HUES48 (cell line): Measurements from ENCODE around the gene CD84.
"Not testable (repeated sequence)": the region's sequence is repeated elsewhere in the genome, so short reads cannot be mapped to it uniquely, and the experiment has no call there.

ENCODE experiments used
- H3K27ac ChIP-seq: one replicate; pipeline ENCODE4 v1.7.0; 2013; ENCODE audit warnings: low read depth, low read length, inconsistent platforms
- H3K27me3 ChIP-seq: 2 replicates; pipeline ENCODE4 v1.6.1; 2013; ENCODE audit warnings: mild to moderate bottlenecking, low read length; ENCODE audit not compliant: control insufficient read depth, insufficient read depth
- H3K36me3 ChIP-seq: 2 replicates; pipeline ENCODE4 v1.6.1; 2013; ENCODE audit warnings: low read length; ENCODE audit not compliant: control insufficient read depth, insufficient read depth
- H3K4me1 ChIP-seq: 2 replicates; pipeline ENCODE4 v1.6.1; 2013; ENCODE audit warnings: mild to moderate bottlenecking, low read length; ENCODE audit not compliant: control insufficient read depth, insufficient read depth
- H3K4me3 ChIP-seq: 2 replicates; pipeline ENCODE4 v1.5.1; 2013; ENCODE audit warnings: mild to moderate bottlenecking, low read depth, low read length
- H3K9ac ChIP-seq: 2 replicates; pipeline ENCODE4 v1.6.1; 2013; ENCODE audit warnings: mild to moderate bottlenecking, low read depth, low read length, moderate library complexity
- H3K9me3 ChIP-seq: 2 replicates; pipeline ENCODE4 v1.6.1; 2013; ENCODE audit warnings: low read length; ENCODE audit not compliant: control insufficient read depth, insufficient read depth

Gene CD84

GRCh38 chr1:160522622-160523345 lies 56.5 kb downstream of the CD84 start, which contains the start of gene SLAMF6:
SLAMF6 (minus strand) TSS chr1:160523255; CDS start chr1:160523192, 63 bp downstream.
- H3K9ac ChIP-seq = no peak within 1 kb of the TSS
- no peaks in the 10 kb centered on the region for H3K36me3 ChIP-seq
- H3K4me3 ChIP-seq = no peak within 1 kb of the TSS
- no peaks in the 10 kb centered on the region for H3K9me3 ChIP-seq
- no peak within 1 kb of the TSS for H3K27ac ChIP-seq
- no peaks in the 10 kb centered on the region for H3K27me3 ChIP-seq
- H3K4me1 ChIP-seq = peaks cover 29% of the 10 kb centered on the region

- Histone ChIP-seq H3K4me3 (no peak overlapping the region), H3K27me3 (no peaks in the 10 kb centered on the region), H3K9me3 (no peaks in the 10 kb centered on the region), H3K36me3 (no peaks in the 10 kb centered on the region), H3K9ac (no peak overlapping the region), H3K4me1 (peaks cover 29% of the 10 kb centered on the region), H3K27ac (no peak overlapping the region)
These were observed 57.2 kb downstream of the CD84 start for GRCh38 chr1:160522136-160522535.

DNA sequence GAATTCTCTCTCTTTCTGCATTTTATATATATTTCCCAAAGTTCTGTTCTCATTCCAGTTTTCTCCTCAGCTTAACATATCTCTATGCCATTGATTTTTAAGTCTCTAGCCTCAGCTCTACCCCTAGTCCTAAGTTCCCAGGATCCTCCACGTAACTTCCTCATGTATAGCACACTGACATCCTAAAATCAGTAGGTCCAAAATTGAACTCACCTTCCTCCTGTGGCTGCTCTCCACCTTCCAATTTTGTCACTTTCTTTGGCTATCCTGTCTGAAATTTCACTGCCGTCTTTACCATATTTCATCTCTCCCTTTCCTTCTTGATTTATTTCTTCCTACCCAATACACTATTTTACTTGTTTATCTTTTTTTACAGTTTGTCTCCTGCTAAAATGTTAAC lies 57.7 kb downstream of the CD84 start:
- no peak overlapping the region for H3K9ac ChIP-seq
- H3K9me3 ChIP-seq = no peaks in the 10 kb centered on the region
- H3K27ac ChIP-seq = no peak overlapping the region
- H3K36me3 ChIP-seq = no peaks in the 10 kb centered on the region
- H3K4me1 ChIP-seq = peaks cover 29% of the 10 kb centered on the region
- no peak overlapping the region for H3K4me3 ChIP-seq
- H3K27me3 ChIP-seq = no peaks in the 10 kb centered on the region

DNA sequence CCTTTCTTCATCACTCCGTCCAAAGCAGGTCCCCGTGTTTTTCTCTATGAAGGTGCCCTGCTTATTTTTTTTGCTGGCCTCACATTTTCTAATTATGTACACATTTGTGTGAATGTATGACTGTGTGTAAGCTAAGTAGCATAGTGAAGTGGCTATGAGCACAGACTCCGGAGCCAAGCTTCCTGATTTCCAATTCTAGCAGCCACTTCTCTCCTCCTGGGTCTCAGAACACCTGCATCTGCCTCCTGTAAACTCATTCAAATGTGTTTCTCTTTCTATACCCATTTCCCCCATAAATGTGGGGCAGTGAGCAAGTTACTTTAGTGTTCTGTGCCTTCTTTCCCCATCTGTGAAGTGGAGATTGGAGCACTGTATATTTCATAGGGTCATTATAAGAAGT lies 58.3 kb downstream of the CD84 start:
- Histone ChIP-seq H3K4me1 (peaks cover 29% of the 10 kb centered on the region), H3K9me3 (no peaks in the 10 kb centered on the region), H3K36me3 (no peaks in the 10 kb centered on the region), H3K9ac (no peak overlapping the region), H3K4me3 (no peak overlapping the region), H3K27ac (no peak overlapping the region), H3K27me3 (no peaks in the 10 kb centered on the region)

DNA sequence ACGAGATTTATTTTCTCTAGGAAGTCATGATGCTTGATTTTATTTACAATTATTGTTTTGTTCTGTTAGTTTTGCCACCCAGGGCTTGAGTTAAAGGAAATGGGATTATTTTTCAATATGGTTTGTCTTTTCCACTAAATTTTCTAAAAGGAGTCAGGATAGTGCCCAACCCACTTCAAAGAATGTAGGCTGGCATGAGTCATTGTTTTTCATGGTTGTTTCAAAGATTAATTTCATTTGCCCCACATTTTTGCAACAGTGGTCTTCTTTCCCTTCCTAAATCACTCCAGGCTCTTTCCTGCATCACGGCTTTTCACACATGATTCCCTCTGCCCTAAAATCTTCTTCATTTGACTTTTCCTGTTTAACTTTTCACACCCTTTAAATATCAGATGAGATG lies 58.7 kb downstream of the CD84 start:
- Histone ChIP-seq H3K9me3 (no peaks in the 10 kb centered on the region), H3K27me3 (no peaks in the 10 kb centered on the region), H3K36me3 (no peaks in the 10 kb centered on the region), H3K27ac (peak overlapping the region; percentile 49), H3K9ac (no peak overlapping the region), H3K4me3 (peak overlapping the region; percentile 13; the same call in 1 of the 2 replicates), H3K4me1 (peaks cover 29% of the 10 kb centered on the region)

DNA sequence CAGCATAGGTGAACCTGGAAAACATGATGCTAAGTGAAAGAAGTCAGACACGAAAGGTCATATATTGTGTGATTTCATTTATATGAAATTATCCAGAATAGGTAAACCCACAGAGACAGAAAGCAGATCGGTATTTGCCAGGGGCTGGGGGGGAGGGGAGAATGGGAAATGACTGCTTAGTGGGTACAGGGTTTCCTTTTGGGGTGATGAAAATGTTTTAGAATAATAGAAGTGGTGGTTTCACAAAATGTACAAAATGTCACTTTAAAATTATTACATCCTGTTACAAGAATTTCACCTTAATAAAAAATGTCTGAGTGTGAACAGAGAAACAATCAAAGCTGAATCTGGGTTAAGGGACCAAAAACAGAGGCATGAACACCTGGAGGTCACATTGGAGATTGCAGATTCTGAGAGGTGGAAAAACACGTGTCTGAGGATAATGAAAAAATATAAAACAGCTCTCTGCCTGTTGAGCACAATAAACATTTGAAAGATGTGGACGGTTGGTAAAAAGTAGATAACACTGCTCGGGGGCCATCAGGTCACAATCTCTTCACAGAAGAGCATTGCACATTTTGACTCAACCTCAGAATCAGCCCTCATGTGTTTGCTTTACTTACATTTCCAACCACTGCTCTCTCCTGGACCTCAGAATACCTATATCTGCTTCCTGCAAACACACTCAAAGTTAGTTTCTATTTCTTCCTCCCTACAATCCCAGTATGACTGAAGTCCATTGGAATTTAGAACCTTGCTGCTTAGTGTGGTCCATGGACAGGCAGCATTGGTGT lies 59.5 kb downstream of the CD84 start:
- Histone ChIP-seq H3K27ac (peak overlapping the region; percentile 49), H3K4me3 (peak overlapping the region; percentile 13; the same call in 1 of the 2 replicates), H3K9ac (peak overlapping the region; percentile 27; the same call in 1 of the 2 replicates), H3K4me1 (peaks cover 29% of the 10 kb centered on the region), H3K27me3 (no peaks in the 10 kb centered on the region), H3K36me3 (no peaks in the 10 kb centered on the region), H3K9me3 (no peaks in the 10 kb centered on the region)

DNA sequence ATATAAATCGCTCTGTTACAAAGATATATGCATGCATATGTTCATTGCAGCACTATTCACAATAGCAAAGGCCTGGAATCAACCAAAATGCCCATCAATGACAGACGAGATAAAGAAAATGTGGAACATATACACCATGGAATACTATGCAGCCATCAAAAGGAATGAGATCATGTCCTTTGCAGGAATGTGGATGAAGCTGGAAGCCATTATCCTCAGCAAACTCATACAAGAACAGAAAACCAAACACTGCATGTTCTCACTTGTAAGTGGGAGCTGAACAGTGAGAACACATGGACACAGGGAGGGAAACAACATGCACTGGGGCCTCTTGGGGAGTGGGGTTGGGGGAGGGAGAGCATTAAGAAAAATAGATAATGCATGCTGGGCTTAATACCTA lies 61.8 kb downstream of the CD84 start:
- not testable (repeated sequence) for H3K36me3 ChIP-seq, H3K27ac ChIP-seq, H3K9me3 ChIP-seq, H3K9ac ChIP-seq, H3K4me3 ChIP-seq, H3K27me3 ChIP-seq
- peaks cover 29% of the 10 kb centered on the region for H3K4me1 ChIP-seq

DNA sequence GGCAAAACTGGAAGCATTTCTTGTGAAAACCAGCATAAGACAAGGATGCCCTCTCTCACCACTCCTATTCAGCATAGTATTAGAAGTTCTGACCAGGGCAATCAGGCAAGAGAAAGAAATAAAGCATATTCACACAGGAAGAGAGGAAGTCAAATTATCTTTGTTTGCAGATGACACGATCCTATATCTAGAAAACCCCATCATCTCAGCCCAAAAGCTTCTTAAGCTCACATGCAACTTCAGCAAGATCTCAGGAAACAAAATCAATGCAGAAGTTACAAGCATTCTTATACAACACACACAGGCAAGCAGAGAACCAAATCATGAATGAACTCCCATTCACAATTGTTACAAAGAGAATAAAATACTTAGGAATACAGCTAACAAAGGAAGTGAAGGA lies 63.4 kb downstream of the CD84 start:
- not testable (repeated sequence) for H3K36me3 ChIP-seq, H3K4me3 ChIP-seq
- peaks cover 17% of the 10 kb centered on the region for H3K4me1 ChIP-seq

DNA sequence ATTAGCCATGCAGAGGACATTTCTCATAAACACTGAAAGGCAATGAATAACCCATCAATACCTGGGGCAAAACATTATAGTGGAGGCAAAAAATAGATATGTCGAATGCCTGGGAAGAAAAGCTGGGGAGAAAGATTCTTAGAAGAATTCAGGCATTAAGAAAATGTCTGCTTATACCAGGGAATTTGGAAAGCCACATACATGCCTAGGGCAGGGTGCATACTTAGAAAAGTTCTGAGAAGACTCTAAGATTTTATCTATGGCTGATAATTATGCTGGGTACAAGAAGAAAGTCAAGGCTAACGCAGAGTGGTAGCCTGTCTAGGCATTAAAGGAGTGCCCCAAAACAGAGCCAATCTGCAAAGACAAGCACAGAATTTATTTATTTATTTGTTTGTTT lies 74.6 kb downstream of the CD84 start:
- Histone ChIP-seq H3K27ac (no peak overlapping the region), H3K36me3 (no peaks in the 10 kb centered on the region), H3K9me3 (no peaks in the 10 kb centered on the region), H3K4me1 (no peaks in the 10 kb centered on the region), H3K27me3 (no peaks in the 10 kb centered on the region), H3K4me3 (no peak overlapping the region), H3K9ac (no peak overlapping the region)

More for the DNA sequence above, 63.4 kb downstream of the CD84 start:
- H3K9me3 ChIP-seq, H3K27me3 ChIP-seq, H3K9ac ChIP-seq, H3K27ac ChIP-seq: not testable (repeated sequence)

- H3K4me3 ChIP-seq = no peak overlapping the region
- no peak overlapping the region for H3K9ac ChIP-seq
- no peaks in the 10 kb centered on the region for H3K4me1 ChIP-seq
- H3K27me3 ChIP-seq = no peaks in the 10 kb centered on the region
- no peak overlapping the region for H3K27ac ChIP-seq
- no peaks in the 10 kb centered on the region for H3K36me3 ChIP-seq
- H3K9me3 ChIP-seq = peaks cover 3% of the 10 kb centered on the region; the same call in 1 of the 2 replicates
These were observed 76.2 kb downstream of the CD84 start for GRCh38 chr1:160503087-160503486.

GRCh38 chr1:160500321-160500990 lies 78.8 kb downstream of the CD84 start:
- Histone ChIP-seq H3K9ac (no peak overlapping the region), H3K9me3 (peaks cover 3% of the 10 kb centered on the region; the same call in 1 of the 2 replicates), H3K4me1 (no peaks in the 10 kb centered on the region), H3K27me3 (no peaks in the 10 kb centered on the region), H3K36me3 (no peaks in the 10 kb centered on the region), H3K27ac (no peak overlapping the region), H3K4me3 (no peak overlapping the region)
